GM19395 (cell line): ENCODE results near the gene DOCK6.
"Not testable (repeated sequence)": the region's sequence is repeated elsewhere in the genome, so short reads cannot be mapped to it uniquely, and the experiment has no call there.

Experiments
- ATAC-seq: cut with Tn5 transposase; IDR thresholded peaks from one replicate; pipeline ENCODE4 v1.9.1; 2021; ENCODE audit warnings: mild to moderate bottlenecking, moderate library complexity; ENCODE audit not compliant: unreplicated experiment

Gene DOCK6

DNA sequence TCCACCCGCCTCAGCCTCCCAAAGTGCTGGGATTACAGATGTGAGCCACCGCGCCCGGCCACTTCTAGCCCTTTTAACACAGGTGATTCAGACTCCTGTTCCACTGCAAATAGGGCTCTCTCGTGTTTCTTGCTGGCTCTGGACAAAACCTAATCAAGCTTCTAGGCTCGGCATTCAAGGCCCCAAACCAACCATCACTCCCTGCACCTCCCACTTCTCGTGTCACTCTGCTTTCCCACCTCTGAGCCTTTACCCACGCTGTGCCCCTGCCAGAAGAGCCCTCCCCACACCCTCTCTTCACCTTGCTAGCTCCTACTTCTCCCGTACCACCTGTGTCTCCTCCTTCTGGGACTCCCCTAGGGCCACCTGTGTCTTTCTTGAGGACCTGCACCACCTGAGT, 84.7 kb downstream of the DOCK6 start:
- no peak for ATAC-seq

DNA sequence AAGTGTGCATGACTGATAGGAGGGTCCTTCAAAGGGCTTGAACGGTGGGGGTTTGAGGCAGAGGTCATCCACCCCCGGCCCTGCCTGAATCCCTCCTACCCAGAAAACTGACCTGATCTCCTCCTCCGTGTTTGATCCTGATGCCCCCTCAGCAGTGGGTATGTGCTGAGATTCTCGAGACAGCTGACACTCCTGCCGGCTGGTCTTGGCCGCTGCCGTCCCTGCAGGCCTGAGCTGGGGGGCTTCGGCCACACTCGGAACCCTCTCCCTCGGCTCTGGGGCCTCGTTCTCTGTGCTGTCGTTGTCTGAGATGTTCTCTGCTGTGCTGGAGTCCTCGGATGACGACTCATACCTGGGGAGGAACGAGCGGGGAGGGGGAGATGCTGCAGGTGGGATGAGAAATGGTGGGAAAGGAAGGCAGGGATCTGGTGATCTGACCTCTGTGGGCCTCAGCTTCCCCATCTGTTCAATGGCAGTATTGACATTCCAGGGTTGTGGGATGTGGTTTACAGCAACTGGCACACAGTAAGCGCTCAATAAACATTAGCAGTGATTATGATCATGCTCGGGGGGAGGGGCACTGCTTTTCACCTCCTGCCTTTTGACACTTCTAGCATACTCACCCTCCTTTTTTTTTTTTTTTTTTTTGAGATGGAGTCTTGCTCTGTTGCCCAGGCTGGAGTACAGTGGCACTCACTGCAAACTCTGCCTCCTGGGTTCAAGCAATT, 85.7 kb downstream of the DOCK6 start:
- ATAC-seq: no peak

DNA sequence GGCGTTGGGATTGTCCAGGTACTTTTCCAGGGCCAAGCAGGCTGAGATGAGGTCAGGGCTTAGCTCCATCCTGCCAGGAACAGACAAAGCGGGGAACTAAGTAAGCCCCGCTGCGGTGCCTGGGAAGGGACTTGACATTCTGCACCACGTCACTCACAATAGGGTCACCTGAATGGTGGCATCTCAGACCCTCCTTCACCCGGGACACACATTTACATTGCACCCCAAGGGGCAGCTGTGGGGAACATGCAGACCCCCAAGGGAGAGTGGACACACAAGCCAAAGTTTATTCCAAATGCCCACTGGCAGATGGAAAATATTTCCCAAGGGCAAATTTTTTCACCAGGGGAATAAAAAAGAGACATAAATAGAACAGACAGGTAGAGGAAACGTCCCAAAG, 86.4 kb downstream of the DOCK6 start:
- no peak for ATAC-seq

DNA sequence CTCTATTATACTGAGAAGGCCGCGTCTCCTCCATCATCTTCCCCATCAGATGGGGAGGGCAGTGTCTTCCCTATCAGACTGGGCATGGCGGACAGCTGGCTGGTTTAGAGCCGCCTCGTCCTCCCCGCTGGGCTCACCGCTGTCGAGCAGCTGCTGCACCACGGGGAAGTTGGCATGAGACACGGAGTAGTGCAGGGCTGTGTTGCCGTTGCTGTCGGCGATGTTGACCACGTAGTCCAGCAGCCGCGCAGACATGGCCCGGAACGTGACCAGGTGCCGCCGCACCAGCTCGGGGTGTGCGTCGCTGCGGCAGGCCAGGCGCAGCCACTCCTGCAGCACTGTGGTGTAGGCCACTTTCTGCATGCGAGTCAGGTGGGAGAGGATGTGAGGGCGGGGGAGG, 88.0 kb downstream of the DOCK6 start:
- ATAC-seq: no peak

DNA sequence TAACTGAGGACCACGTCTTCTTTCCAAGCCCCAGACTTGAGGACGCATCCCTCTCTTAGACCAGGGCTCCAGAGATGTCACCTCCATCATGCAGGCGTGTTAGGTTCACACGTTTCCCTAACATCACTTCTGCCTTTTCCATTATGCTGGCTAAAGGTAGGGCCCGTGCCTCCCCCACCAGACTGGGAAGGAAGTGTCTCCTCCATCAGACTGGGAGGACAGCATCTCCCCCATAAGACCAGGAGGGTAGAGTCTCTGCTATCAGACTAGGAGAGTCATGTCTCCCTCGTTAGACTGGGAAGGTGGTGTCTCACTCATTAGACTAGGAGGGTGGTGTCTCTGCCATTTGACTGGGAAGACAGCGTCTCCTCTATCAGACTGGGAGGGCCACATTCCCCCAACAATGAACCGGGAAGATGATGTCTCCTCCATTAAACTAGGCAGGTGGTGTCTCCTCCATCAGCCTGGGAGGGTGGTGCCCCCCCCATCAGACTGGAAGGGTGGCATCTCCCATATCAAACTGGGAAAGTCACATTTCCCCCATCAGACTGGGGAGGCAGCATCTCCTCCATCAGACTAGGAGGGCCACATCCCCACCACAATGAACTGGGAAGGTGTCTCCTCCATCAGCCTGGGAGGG, 88.7 kb downstream of the DOCK6 start:
- no peak for ATAC-seq

DNA sequence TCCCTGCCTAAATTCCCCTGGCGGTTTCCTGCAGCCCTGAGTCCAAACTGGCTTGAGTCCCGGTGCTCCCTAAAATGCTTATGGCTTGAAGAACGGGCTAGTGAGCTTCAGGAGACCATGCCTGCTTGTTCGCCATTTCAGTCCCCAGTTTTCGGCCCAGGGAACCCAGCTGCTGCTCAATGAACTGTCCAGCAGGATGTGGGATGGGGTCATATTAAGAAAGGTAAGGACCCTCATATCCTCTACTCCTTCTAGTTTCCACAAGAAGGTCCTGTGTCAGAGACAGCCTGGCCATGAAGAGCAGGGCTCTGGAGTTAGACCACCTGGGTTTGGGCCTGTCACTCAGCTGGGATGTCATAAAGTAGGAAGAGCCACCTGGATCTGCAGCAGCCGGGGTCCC, 89.7 kb downstream of the DOCK6 start:
- no peak for ATAC-seq

DNA sequence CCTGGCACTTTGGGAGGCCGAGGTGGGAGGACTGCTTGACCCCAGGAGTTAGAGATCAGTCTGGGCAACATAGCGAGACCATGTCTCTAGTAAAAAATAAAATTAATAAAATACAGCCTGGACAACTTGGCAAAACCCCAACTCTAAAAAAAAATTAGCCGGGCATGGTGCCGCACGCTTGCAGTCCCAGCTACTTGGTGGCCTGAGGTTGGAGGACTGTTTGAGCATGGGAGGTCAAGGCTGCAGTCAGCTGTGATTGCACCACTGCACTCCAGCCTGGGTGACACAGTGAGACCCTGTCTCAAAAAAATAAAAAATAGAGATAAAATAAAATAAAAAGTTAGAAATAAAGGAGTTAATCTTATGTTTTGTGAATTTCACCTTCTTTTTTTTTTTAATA, 91.2 kb downstream of the DOCK6 start:
- ATAC-seq: no peak

DNA sequence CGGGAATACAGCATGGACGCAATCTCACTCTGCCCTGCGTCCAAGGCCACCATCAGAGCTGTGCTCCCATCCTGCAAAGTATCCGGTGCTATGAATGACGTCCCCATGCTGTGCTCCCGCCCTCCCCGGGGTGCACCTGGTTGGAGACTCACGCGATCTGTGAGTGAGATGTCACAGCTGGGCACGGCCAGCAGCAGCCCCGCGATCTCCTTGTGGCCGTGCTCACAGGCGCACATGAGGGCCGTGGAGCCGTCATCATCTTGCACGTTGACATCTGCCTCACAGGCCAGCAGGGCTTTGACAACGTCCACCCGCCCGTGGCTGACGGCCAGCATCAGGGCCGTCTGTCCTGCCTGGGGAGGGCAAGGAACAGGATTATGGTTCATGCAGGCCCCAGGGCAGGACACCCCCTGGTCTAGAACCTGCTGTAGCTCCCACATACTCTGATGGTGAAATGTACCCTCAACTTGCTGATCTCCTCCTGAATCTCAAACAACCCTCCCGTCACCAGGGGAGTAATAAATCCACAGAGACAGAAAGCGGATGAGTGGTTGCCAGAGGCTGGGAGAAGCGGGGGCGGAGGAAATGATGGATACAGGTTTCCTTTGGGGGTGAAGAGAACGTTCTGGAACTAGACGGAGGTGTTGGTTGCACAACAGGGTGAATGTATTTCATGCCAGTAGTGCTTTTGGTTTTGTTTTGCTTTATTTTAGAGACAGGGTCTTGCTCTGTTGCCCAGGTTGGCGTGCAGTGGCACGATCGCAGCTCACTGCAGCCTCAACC, 92.2 kb downstream of the DOCK6 start:
- no peak for ATAC-seq

DNA sequence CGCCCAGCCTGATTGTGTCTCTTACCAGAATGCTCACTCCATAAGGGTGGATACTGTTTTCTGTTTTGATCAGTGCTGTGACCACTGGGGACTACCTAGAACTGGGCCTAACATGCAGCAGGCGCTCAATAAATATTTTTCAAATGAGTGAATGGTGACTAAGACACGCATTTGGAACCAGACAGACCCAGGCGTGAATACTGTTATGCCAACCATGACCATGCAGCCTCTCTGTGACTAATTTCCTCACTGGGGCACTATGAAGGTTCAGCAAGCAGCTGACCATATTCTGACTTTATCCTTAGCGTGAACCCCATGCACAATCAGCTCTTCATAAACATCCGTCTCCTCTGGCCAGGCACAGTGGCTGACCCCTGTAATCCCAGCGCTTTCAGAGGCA, 93.8 kb downstream of the DOCK6 start:
- ATAC-seq: no peak

DNA sequence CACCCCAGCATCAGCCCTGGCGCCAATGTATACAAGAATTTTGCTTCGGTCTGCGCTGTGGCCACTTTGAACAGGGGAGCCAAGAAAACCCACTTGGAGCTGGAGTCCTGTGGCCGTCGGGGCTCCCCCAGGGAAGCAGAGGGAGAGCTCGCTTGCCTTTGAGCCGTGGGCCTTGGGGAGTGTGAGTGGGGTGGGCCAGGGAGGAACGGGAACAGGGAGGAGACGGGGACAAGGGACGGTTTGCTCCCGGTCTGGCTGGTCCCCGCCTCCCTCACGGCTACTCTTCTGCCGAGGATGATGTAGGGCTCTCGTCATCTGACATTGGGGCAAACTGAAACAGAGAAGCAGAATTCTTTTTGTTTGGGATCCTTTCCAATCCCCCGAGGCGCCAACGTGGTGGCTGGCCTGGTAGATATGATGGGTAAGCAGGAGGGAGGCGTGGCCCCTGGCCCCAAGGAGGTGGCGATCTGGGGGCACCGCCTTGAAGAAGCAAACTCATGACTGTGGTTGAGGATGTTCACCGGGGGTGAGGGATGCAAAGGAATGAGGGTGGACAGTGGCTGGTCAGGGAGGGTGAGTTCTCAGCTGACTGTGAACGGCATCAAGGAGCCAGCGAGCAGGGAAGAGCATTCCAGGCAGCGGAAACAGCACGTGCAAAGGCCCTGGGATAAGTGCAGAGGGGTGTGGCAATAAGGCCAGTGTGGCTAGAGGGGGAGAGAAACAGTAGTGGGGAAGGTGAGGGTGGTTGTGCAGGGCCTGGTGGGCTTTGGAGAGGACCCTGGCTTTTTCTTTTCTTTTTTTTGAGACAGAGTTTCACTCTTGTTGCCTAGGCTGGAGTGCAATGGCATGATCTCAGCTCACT, 95.8 kb downstream of the DOCK6 start:
- ATAC-seq: no peak

DNA sequence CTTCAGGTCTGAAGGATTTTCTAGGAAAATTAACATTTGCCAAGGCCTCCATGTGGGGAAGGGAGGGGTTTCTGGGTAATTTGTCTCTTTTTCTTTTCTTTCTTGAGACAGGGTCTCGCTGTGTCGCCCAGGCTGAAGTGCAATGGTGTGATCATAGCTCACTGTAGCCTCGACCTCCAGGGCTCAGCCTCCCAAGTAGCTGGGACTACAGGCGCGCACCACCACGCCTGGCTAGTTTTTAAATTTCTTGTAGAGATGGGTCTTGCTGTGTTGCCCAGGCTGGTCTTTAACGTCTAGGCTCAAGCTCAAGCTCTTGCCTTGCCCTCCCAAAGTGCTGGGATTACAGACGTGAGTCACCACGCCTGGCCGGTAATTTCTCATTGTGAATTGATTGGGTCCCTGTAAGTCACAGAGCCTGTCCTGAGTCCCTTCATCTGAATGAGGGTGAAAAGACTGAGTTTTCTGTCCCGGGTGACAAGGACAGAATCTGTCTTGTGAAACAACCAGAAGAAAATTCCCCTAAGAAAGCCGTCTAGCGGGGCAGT, 96.8 kb downstream of the DOCK6 start:
- no peak for ATAC-seq

DNA sequence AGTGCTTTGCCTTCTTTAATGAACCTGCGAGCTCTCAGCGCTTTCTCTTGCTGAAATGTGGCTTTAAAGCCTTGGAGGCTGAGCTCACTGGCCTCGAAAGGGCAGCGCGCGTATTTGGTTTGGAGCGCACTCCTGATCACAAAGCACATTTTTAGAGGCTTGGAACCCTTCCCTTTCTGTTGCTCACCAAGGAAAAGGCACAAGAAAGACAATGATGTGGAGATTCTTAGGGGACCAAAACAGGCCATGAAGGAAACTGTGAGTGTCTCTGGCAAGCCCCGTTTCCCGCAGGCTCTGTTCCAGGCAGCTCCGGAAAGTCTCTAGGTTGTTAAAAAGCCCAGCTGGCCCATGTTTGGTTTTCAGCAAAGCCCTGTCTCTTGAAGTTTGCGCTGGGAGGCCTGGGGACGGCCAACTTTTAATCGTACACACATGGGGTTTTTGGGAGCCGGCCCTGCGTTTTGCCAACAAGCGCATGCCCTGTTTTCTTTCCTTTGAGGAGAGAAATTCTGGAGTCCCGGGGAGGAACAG, 97.4 kb downstream of the DOCK6 start:
- ATAC-seq: no peak

DNA sequence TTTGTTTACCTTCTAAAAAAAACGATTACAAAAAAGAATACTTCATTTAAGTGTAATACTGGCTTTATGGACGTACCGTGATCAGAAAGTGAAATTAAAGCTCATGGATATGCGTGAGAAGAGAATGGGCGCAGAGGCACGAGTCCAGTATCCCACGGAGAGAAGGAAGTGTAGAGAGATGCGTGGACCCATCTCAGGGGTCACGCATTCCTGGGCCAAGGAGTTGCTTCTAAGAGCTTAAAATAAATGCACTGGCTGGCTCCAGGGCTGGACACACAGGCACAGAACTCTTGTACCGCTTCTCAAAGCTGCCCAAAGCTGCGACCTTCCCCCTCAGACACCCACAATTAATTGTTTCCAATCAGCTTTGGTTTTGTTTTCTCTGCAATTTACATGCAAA, 98.0 kb downstream of the DOCK6 start:
- ATAC-seq: no peak

DNA sequence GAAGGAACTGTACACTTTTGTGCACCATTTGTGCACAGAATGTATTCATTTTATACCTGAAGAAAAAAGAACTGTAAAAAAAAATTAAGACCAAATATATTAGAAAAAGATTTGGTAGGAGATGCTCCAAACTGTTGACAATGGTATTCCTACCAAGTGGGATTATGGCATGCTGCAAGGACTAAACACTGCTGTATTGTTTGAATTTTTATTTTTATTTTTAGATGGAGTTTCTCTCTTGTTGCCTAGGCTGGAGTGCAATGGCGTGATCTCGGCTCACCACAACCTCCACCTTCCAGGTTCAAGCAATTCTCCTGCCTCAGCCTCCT, 101.9 kb downstream of the DOCK6 start:
- ATAC-seq: not testable (repeated sequence)

DNA sequence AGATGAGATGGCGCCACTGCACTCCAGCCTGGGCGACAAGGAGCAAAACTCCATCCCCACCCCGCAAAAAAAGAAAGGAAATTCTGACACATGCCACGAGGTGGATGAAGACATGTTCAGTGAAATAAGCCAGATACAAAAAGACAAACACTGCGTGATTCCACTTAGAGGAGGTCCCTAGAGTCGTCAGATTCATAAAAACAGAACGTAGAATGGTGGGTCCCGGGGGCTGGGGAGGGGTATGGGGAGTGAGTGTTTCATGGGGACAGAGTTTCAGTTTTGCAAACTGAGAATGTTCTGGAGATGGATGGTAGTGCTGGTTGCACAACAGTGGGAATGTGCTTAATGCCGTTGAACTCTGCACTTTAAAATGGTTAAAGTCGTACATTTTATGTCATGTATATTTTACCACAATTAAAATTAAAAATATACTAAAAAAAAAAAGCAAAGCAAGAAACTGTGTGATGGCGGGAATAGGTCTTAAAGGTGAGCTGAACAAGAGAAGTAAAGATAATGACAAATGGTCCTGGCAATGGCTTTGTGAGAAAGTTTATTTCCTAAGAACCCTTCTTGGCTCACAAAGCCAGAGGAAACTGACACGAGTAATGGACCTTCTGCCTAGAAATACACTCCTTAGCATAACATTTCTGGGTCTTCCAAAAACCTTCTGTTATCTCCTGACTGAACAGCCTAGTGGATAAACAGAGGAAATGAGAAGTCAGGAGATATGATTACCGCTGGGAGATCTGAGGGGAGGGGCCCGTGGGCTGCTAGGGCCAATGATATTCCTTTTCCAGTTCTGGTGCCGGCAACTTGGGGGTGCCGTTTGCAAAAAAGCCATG, 102.5 kb downstream of the DOCK6 start:
- no peak for ATAC-seq

DNA sequence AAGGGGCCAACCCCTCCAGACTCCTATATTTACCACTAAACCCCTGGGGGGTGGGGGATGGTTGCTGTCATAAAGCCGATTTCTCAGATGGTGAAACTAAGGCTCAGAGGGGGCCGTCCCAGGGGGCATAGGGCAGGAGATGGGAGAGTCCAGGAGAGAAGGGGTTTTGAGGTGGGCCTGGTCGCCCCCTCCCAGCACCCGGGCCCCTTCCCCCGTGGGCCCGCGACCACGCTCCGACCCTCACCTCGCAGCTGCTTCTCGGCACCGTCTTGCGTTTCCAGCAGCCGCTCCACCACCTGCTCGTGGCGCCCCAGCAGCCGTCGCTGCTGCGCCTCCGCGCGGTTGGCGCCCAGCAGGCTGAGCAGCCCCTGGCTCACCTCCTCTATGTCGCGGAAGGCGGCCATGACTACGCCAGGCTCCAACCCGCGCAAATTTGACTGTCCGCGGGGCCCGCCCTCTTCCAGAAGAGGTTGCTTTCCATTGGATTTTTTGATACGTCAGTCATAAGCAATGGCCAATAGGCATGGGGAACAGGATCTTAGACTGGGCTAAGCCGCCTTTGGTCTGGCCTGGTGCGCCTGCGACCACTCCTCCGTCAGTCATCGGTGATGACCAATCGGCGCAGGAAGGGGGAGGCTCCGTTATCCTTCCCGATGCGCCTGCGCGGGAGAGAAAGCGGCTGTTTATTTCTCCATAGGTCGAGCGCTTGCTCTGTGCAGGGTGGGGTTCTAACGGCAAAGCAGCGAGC, 106.8 kb downstream of the DOCK6 start, which contains the start of gene SPC24:
Gene SPC24, minus strand, starts transcription at position 410 of the 748 bp plus-strand sequence. Its CDS starts 6 bp downstream, at position 404.
- peak; percentile 97 for ATAC-seq

DNA sequence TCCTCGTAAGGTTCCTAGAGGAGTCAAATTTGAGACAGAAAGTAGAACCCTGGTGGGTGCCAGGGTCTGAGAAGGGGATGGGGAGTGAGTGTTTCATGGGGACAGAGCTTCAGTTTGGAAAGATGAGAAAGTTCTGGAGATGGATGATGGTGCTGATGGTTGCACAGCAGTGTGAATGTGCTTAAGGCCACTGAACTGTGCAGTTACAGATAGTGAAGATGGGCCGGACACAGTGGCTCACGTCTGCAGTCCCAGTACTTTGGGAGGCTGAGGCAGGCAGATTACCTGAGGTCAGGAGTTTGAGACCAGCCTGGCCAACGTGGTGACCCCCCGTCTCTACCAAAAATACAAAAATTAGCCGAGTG, 107.7 kb downstream of the DOCK6 start:
- no peak for ATAC-seq

DNA sequence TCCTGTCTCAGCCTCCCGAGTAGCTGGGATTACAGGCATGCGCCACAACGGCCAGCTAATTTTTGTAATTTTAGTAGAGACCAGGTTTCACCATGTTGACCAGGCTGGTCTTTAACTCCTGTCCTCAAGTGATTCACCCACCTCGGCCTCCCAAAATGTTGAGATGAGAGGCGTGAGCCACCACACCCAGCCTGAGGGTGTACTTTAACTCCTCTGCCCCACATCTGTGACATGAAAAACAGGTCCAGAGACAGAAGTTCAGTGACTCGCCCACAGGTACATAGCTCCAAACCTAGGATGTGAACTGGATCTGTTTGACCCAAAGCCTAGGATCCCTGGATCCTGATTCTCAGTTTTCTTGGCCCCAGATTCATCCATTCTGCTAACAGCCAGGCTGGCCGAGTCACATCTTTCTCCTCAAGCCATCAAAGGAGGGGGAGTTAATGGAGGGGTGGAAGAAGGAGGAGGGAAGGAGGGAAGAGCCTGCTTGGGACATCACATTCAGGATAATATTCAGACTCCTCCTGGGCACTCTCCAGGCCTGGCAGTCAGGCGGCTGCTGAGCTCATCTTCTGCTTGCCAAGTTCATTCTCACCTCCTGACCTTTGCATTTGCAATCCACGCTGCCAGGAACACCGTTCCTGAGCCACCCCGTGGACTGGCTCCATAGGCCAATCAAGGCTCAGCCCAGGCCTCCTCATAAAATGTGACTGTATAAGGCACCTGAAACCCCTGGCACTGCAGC, 109.8 kb downstream of the DOCK6 start:
- no peak for ATAC-seq
